VCaP (cell line): ENCODE data around the gene ARHGAP18.
A peak's percentile ranks its signal among the peaks of the same experiment; 100 is the strongest.

ENCODE experiments used
- H3K27ac ChIP-seq: fragments of 450-650 bp; 2 replicates; pipeline ENCODE4 v1.5.1; 2017
- CTCF ChIP-seq: fragments of 450-650 bp; conservative IDR thresholded peaks from 2 replicates; pipeline ENCODE4 v1.5.1; 2017; ENCODE audit warnings: mild to moderate bottlenecking, moderate library complexity

ARHGAP18 gene

GRCh38 chr6:129683601-129684322 is 26.2 kb downstream of the ARHGAP18 start:
- H3K27ac ChIP-seq: no peak overlapping the region
- TF ChIP-seq CTCF: no peak

- no peak for TF ChIP-seq CTCF
- H3K27ac ChIP-seq: no peak overlapping the region
Measured at GRCh38 chr6:129681913-129682205, 28.1 kb downstream of the ARHGAP18 start.

GRCh38 chr6:129680633-129681032 is 29.3 kb downstream of the ARHGAP18 start:
- no peak overlapping the region for H3K27ac ChIP-seq
- no peak for TF ChIP-seq CTCF

GRCh38 chr6:129679758-129680157 is 30.2 kb downstream of the ARHGAP18 start:
- no peak for TF ChIP-seq CTCF
- H3K27ac ChIP-seq: no peak overlapping the region

- no peak for TF ChIP-seq CTCF
- H3K27ac ChIP-seq: no peak overlapping the region
Measured at GRCh38 chr6:129679275-129679674, 30.7 kb downstream of the ARHGAP18 start.

- H3K27ac ChIP-seq: no peak overlapping the region
Measured at GRCh38 chr6:129678463-129678862, 31.5 kb downstream of the ARHGAP18 start.

GRCh38 chr6:129677620-129678325 is 32.2 kb downstream of the ARHGAP18 start:
- peak overlapping the region; percentile 50 for H3K27ac ChIP-seq
- no peak for TF ChIP-seq CTCF

More at GRCh38 chr6:129678463-129678862, 31.5 kb downstream of the ARHGAP18 start:
- TF ChIP-seq CTCF: no peak
